Measurements from ENCODE around the gene PLCD3. TPM values are rescaled to one million over a fixed set of nuclear protein-coding genes. Genes with fewer than 3 reads are reported as not detected.

Gene PLCD3
- total and polyA plus RNA-seq, 2 of the 8 experiments (the other 6 are each of a cell fraction or from before 2014, with no cell fraction given): 26.5 to 48.1 TPM

DNA sequence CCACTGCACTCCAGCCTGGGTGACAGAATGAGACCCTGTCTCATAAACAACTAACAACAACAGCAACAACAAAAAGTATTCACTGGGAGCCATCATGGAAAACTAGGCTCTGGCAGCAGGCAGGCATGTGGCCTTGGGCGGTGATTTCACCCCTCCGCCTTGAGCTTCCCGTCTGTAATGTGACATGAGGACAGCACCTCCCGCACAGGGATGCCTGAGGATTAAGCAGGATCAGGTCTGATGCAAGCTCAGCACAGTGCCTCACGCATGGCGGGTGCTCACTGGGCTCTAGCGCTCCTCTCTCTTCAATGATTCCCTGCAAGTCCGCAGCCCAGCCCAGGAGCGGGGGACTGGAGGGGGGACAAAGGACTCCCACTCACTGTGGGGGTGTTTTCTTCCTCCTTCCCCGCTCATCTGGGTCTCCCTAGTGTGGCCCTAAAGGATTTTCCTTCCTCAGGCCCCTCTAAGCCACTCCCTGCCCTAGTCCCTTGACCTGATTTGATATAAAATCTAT lies 2.8 kb downstream of the PLCD3 start:
- no peak overlapping the region for H3K27ac ChIP-seq (ENCODE audit: low read depth, low read length)
- no peak overlapping the region for H3K23ac ChIP-seq (ENCODE audit: insufficient read length)
- no peak overlapping the region for H2BK20ac ChIP-seq (ENCODE audit: low read length)
- no peaks in the 10 kb centered on the region for H3K27me3 ChIP-seq (replicated peaks in 1 of 4; ENCODE audit: control insufficient read depth in 3 of 4, extremely low read depth in 1 of 4, insufficient read depth in 3 of 4, low read length in 3 of 4)
- no peaks in the 10 kb centered on the region for H3K79me1 ChIP-seq (ENCODE audit: low read depth, low read length)
- no peak overlapping the region for H3K14ac ChIP-seq (ENCODE audit: insufficient read length)
- no peaks in the 10 kb centered on the region for H3K9me3 ChIP-seq (ENCODE audit: insufficient read depth in 2 of 2, low read depth in 1 of 2, low read length in 1 of 2)
- WGBS, 2 experiments (ENCODE audit: extremely low coverage in 1 of 2, insufficient coverage in 1 of 2, insufficient read length in 1 of 2, insufficient replicate concordance in 2 of 2, low coverage in 1 of 2, low lambda C conversion rate in 2 of 2, missing lambda C conversion rate in 1 of 2): 89% methylated on average over 10 of the region's 10 CpGs; no CpG with 5 or more reads in 1 of the 2 experiments
- no peak overlapping the region for H2AK5ac ChIP-seq (ENCODE audit: low read depth, low read length)
- H2BK12ac ChIP-seq (ENCODE audit: low read depth, low read length): no peak overlapping the region
- no peak overlapping the region; the same call in 1 of the 2 replicates for H2BK15ac ChIP-seq (ENCODE audit: low read length)
- H4K20me1 ChIP-seq (replicated peaks in 1 of 2; ENCODE audit: control insufficient read depth in 1 of 2, insufficient read depth in 2 of 2, low read length in 2 of 2): peaks cover 5 to 13% of the 10 kb centered on the region in 2 experiments
- H4K8ac ChIP-seq (ENCODE audit: extremely low read depth, insufficient read depth, low read length): no peak overlapping the region
- H3K18ac ChIP-seq (ENCODE audit: extremely low read depth, low read length): no peak overlapping the region
- no peak overlapping the region for H3K9ac ChIP-seq (replicated peaks in 1 of 4; ENCODE audit: extremely low read depth in 1 of 4, low read depth in 3 of 4, low read length in 3 of 4)
- H3K4me1 ChIP-seq (replicated peaks in 1 of 4; ENCODE audit: control insufficient read depth in 3 of 4, insufficient read depth in 4 of 4, low read length in 3 of 4): peaks cover 0 to 20% (median 8%) of the 10 kb centered on the region in 4 experiments; a peak in 5 of 7 replicates
- H4K91ac ChIP-seq (replicated peaks; ENCODE audit: insufficient read length, low read length): peak overlapping the region; percentile 44
- no peak overlapping the region for H3K4me2 ChIP-seq (ENCODE audit: insufficient read depth in 1 of 2, low read depth in 2 of 2, low read length in 2 of 2)
- peaks cover 8% of the 10 kb centered on the region; the same call in 1 of the 2 replicates for H3K23me2 ChIP-seq (ENCODE audit: low read depth, low read length)
- H2BK120ac ChIP-seq (replicated peaks; ENCODE audit: low read depth, low read length): no peak overlapping the region
- CTCF ChIA-PET (ENCODE audit: partially characterized antibody): interaction anchor here (1.0 to 11.7 kb wide), 8 partner anchors 10 to 107 kb away, joined by 3 to 156 read pairs (median 12); no protein-coding TSS in a partner anchor
- DNase-seq (ENCODE audit: low read depth in 1 of 2, low spot score in 2 of 2) (no peak), FAIRE-seq (no peak)
- no peak overlapping the region for H3K4ac ChIP-seq (replicated peaks; ENCODE audit: insufficient read length, low read depth, low read length)
- no peak overlapping the region for H2BK5ac ChIP-seq (ENCODE audit: low read depth, low read length)
- TF ChIP-seq POU5F1 (IDR thresholded peaks at IDR 0.05; ENCODE audit: low read depth, low read length) (no peak), NRF1 (IDR thresholded peaks at IDR 0.05; ENCODE audit: low read depth, low read length) (no peak), SRF (IDR thresholded peaks at IDR 0.05; ENCODE audit: low read depth, low read length) (no peak), TCF12 (IDR thresholded peaks at IDR 0.05; ENCODE audit: low read depth, low read length) (no peak), TAF7 (optimal IDR thresholded peaks at IDR 0.05; ENCODE audit: borderline replicate concordance, low read depth, low read length) (no peak), BACH1 (IDR thresholded peaks at IDR 0.05; ENCODE audit: low read length) (no peak), SIRT6 (IDR thresholded peaks at IDR 0.05; ENCODE audit: low read length) (no peak), KDM1A (IDR thresholded peaks at IDR 0.05; ENCODE audit: borderline replicate concordance, low read length) (no peak), RFX5 (IDR thresholded peaks at IDR 0.05; ENCODE audit: borderline replicate concordance, low read depth, low read length) (no peak)
- H4K5ac ChIP-seq (ENCODE audit: insufficient read length, low read depth, low read length): no peak overlapping the region
- no peak overlapping the region for H3K4me3 ChIP-seq (ENCODE audit: extremely low read depth in 1 of 4, insufficient read depth in 2 of 4, low read depth in 3 of 4, low read length in 4 of 4)
- no peak overlapping the region for H2AFZ ChIP-seq (ENCODE audit: low read length)
- no peaks in the 10 kb centered on the region for H3K36me3 ChIP-seq (ENCODE audit: control insufficient read depth in 2 of 4, insufficient read depth in 4 of 4, low read length in 3 of 4)
- POLR2A ChIA-PET (ENCODE audit: partially characterized antibody): interaction anchor here (1.1 to 15.8 kb wide), 6 partner anchors 10 to 32 kb away, joined by 3 to 185 read pairs (median 5); partner anchors contain the start of genes HEXIM1 and HEXIM2
- no peak overlapping the region for H3K56ac ChIP-seq (replicated peaks; ENCODE audit: insufficient read length, low read depth, low read length)
- no peaks in the 10 kb centered on the region for H3K79me2 ChIP-seq (ENCODE audit: control insufficient read depth in 1 of 2, insufficient read depth in 2 of 2, low read length in 2 of 2)
